GM08714 (cell line): ENCODE measurements around the gene GPR156.

Experiments used
- H3K4me3 ChIP-seq: fragments of 200-500 bp; sonication (Bioruptor generic); 2 replicates; pipeline ENCODE4 v1.5.1; 2014; ENCODE audit warnings: mild to moderate bottlenecking, low read length, inconsistent platforms
- ZNF274 ChIP-seq: IDR thresholded peaks from 2 replicates; pipeline ENCODE4 v1.6.1; 2012; ENCODE audit warnings: mild to moderate bottlenecking, low read depth, low read length

Gene GPR156

DNA sequence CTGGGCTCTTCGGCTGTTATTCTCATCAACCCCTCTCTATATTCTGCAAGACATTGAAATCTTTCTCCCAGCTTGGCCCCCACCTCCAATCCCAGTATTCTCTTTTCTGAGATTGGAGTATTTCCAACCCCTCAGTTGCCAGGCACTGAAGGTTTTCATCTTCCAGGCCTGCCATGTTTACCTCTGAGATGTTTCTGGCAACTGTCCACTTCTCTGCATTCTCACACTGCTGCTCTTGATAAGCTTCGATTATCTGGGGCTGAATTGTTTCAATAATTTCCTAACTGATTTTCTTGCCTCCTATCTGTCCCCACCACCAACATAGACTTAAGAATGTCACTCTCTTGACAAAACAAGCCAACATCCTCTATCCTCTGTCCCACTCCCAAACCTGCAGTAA, 1.4 kb upstream of the GPR156 start:
- TF ChIP-seq ZNF274 = no peak

DNA sequence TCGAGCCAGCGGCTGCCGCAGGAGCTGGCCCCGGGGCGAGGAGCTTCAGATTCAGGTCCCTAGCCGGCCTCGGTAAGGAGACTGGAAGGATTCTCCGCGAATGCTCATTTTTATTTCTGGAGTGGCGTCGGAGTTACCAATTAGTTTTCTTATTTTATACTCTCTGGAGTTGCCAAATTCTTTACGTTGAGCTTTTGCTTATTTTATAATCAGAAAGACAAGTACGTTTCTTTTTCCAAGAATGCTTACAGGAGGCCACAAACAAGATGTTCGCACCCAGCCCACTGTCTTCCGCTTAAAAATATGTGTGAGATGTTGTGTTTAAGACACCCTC, 453 bp upstream of the GPR156 start:
- no peak overlapping the region; the same call in 1 of the 2 replicates for H3K4me3 ChIP-seq
- no peak for TF ChIP-seq ZNF274

More for the DNA sequence above, 1.4 kb upstream of the GPR156 start:
- H3K4me3 ChIP-seq = no peak overlapping the region

DNA sequence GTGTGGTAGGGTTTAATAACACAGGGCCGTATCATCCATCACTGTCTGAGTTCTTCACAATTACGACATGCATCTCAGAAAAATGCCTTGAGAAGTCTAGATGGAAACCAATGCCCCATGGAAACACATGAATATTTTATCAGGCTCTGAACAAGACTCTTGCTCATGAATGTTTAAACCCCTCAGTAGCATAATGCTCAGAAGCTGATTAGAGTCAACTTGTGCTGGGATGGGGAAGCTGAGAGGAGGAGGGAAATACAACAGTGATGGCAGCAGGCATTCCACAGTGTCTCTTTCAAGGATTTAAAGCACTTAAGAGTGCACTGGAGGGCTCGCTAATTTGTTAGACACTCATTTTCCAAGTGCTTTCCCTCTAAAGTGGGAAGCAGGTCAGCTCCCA, 3.8 kb downstream of the GPR156 start:
- no peak for TF ChIP-seq ZNF274

DNA sequence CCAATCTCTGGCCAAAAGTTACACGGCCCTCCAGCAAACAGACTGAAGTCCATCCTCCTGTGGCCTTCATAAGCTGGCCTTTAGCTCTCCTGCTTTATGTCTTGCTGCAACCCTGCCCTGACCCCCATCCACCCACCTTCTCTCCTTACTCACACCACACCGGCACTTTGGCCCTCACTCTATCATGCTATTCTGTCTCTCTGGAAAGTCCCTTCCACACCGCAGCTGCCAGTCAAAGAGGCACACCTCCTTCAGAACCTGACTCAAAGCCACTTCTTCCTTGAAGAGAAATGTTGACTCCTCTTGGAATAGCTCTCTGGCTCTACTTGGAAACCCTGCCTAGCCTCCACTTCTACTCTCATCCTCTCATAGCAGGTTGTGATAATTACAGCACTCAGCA, 4.5 kb downstream of the GPR156 start:
- no peak for TF ChIP-seq ZNF274
- no peak overlapping the region for H3K4me3 ChIP-seq

More for the DNA sequence above, 3.8 kb downstream of the GPR156 start:
- no peak overlapping the region for H3K4me3 ChIP-seq

DNA sequence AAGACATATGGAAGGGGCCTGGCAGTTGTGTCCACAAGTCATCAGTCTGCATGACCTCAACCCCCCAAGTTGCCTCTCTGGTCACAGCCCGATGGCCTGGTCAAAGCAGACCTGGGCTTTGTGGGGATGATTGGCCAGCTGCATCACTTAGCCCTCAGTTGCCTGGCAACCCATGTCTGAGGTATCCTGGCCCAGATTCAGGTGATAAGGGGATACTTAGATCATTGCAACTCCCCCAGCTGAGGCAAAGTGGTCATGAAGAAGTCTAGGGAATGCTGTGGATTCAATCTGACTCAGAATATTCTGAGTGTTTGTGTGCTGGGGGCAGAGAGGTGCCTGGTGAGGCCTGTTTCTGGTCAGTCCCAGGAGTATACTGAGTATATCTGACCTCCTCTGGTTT, 5.0 kb downstream of the GPR156 start:
- H3K4me3 ChIP-seq = no peak overlapping the region

DNA sequence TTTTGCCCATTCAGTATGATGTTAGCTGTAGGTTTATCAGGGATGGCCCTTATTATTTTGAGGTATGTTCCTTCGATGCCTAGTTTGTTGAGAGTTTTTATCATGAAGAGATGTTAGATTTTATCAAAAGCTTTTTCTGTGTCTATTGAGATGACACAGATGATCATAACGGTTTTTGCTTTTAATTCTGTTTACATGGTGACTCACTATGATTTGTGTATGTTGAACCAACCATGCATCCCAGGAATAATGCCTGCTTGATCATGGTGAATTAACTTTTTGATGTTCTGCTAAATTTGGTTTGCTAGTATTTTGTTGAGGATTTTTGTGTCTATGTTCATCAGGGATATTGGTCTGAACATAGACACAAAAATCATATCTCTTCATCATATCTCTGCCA, 8.3 kb downstream of the GPR156 start:
- no peak overlapping the region for H3K4me3 ChIP-seq
- no peak for TF ChIP-seq ZNF274

More for the DNA sequence above, 5.0 kb downstream of the GPR156 start:
- TF ChIP-seq ZNF274 = no peak

DNA sequence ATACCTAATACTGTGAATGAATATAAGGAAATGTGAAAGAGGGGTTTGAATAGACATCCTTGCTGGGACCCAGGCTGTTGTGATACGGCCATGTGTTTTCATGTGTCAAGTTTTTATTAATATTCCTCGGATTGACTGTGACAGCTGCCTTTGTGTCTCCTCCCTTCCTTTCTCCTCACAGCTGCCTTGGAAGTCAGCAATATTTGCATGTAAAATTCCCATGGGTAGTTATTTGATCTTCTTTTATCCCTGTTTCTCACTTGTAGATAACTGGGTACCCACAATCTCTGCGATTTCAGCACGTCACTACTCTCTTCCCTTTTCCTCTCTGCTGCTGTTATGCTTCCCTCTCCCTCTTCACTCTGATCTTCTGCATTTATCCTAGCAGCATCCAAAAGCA, 9.4 kb downstream of the GPR156 start:
- H3K4me3 ChIP-seq = no peak overlapping the region
- TF ChIP-seq ZNF274 = no peak

GRCh38 chr3:120274739-120275167, 10.3 kb downstream of the GPR156 start:
- no peak for TF ChIP-seq ZNF274
- no peak overlapping the region for H3K4me3 ChIP-seq

- H3K4me3 ChIP-seq = no peak overlapping the region
- TF ChIP-seq ZNF274 = no peak
These were observed 12.7 kb downstream of the GPR156 start for GRCh38 chr3:120272286-120272685.

- no peak overlapping the region for H3K4me3 ChIP-seq
- no peak for TF ChIP-seq ZNF274
These were observed 19.0 kb downstream of the GPR156 start for GRCh38 chr3:120265989-120266388.

- H3K4me3 ChIP-seq = no peak overlapping the region
- TF ChIP-seq ZNF274 = no peak
These were observed 20.1 kb downstream of the GPR156 start for GRCh38 chr3:120264963-120265362.

DNA sequence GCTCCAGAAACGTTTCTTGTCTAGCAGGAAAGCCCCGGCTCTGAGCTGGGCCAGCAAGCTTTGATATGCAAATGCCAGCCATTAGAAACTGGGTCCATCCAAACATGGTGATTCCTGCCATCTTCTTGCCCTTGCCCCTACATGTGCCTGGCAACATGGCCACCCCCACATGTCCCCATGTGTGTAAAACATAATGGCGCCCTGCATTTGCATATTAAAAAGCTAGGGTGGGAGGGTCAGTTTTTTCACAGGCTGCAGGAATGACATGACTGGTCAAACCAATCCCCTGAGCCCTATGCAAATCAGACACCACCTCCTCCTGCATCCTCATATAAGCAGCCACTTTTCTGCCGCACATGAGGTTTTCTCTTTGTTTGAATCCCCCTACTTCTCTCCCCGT, 21.2 kb downstream of the GPR156 start:
- H3K4me3 ChIP-seq = no peak overlapping the region
- TF ChIP-seq ZNF274 = no peak

GRCh38 chr3:120258009-120258408, 27.0 kb downstream of the GPR156 start:
- no peak overlapping the region for H3K4me3 ChIP-seq
- TF ChIP-seq ZNF274 = no peak

- TF ChIP-seq ZNF274 = no peak
- H3K4me3 ChIP-seq = no peak overlapping the region
These were observed 39.6 kb downstream of the GPR156 start for GRCh38 chr3:120245386-120245785.

- H3K4me3 ChIP-seq = no peak overlapping the region
- TF ChIP-seq ZNF274 = no peak
These were observed 40.2 kb downstream of the GPR156 start for GRCh38 chr3:120244834-120245225.

DNA sequence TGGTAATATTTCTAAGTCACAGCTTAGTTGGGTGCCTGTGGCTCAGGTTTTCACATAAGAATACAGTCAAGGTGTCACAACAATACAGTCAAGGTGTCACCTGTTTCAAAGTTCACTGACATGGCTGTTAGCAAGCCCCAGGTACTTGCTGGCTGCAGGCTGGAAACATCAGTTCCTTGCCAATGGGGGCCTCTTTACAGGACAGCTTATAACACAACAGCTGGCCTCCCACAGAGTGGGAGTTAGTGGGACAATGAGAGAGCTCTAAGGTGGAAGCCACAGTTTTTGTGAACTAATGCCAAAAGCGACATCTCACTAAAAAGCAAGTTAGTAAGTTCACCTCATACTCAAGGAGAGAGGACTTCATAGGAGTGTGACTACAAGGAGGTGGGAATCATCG, 45.4 kb downstream of the GPR156 start:
- H3K4me3 ChIP-seq = no peak overlapping the region
- no peak for TF ChIP-seq ZNF274

DNA sequence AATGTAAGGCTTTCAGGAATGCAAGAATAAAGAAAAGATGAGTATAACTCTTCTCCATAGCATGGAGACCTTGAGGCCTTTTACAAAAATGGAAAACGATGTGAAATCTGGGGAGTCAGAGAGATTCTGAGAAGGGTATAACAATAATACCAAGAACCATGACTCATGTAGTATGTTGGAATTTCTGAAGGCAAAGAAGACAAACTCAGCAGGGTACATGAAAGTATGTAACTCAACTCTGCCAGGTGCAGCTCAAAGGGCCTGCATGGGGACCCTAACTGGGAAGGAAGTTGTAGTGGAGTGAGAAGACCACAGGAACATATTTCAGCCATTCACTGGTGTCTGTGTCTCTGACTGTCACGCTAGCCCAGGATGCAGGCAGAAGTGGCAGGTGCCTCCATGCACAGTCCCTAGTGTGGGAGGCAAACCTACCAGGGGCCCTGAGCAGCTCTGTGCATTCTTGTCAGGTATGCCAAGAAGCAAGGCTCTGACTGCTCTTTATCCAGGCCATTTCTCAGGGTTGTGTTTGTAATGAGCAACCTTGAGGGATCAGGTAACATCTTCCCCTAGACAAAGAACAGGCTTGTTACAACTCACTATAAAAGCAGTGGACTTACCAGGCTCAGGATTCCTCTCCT, 57.2 kb downstream of the GPR156 start:
- no peak for TF ChIP-seq ZNF274

More for the DNA sequence above, 57.2 kb downstream of the GPR156 start:
- H3K4me3 ChIP-seq = no peak overlapping the region
